Ishikawa (cell line): ENCODE results near the gene SEMA5A.

Source experiments
- CEBPB ChIP-seq: IDR thresholded peaks from 2 replicates; pipeline ENCODE4 v1.6.1; 2012
- CREB1 ChIP-seq: IDR thresholded peaks from 2 replicates; pipeline ENCODE4 v1.6.1; 2012; ENCODE audit warnings: low read depth
- EGR1 ChIP-seq: IDR thresholded peaks from 2 replicates; pipeline ENCODE4 v1.6.1; 2012
- EP300 ChIP-seq: IDR thresholded peaks from 2 replicates; pipeline ENCODE4 v1.6.1; 2012; ENCODE audit warnings: borderline replicate concordance
- FOXM1 ChIP-seq: IDR thresholded peaks from 2 replicates; pipeline ENCODE4 v1.6.1; 2012; ENCODE audit warnings: low read depth, borderline replicate concordance
- MAX ChIP-seq: IDR thresholded peaks from 2 replicates; pipeline ENCODE4 v1.6.1; 2012
- NFIC ChIP-seq: IDR thresholded peaks from 2 replicates; pipeline ENCODE4 v1.6.1; 2012
- RAD21 ChIP-seq: IDR thresholded peaks from 2 replicates; pipeline ENCODE4 v1.6.1; 2012; ENCODE audit warnings: low read depth
- REST ChIP-seq: IDR thresholded peaks from 2 replicates; pipeline ENCODE4 v1.6.1; 2012; ENCODE audit warnings: low read depth, mild to moderate bottlenecking
- TAF1 ChIP-seq: IDR thresholded peaks from 2 replicates; pipeline ENCODE4 v1.6.1; 2012; ENCODE audit warnings: low read depth, mild to moderate bottlenecking
- TCF12 ChIP-seq: IDR thresholded peaks from 2 replicates; pipeline ENCODE4 v1.6.1; 2012; ENCODE audit warnings: low read depth
- TEAD4 ChIP-seq: IDR thresholded peaks from 2 replicates; pipeline ENCODE4 v1.6.1; 2012
- USF1 ChIP-seq: IDR thresholded peaks from 2 replicates; pipeline ENCODE4 v1.6.1; 2012
- YY1 ChIP-seq: IDR thresholded peaks from 2 replicates; pipeline ENCODE4 v1.6.1; 2012; ENCODE audit warnings: low read depth
- ZBTB7A ChIP-seq: IDR thresholded peaks from 2 replicates; pipeline ENCODE4 v1.6.1; 2012; ENCODE audit warnings: low read depth

Gene SEMA5A

GRCh38 chr5:9536717-9537116 is 9.2 kb downstream of the SEMA5A start:
- TF ChIP-seq FOXM1, result no peak
- no peak for TF ChIP-seq NFIC
- no peak for TF ChIP-seq EGR1
- no peak for TF ChIP-seq EP300
- no peak for TF ChIP-seq USF1
- TF ChIP-seq RAD21, result no peak
- TF ChIP-seq TCF12, result no peak

DNA sequence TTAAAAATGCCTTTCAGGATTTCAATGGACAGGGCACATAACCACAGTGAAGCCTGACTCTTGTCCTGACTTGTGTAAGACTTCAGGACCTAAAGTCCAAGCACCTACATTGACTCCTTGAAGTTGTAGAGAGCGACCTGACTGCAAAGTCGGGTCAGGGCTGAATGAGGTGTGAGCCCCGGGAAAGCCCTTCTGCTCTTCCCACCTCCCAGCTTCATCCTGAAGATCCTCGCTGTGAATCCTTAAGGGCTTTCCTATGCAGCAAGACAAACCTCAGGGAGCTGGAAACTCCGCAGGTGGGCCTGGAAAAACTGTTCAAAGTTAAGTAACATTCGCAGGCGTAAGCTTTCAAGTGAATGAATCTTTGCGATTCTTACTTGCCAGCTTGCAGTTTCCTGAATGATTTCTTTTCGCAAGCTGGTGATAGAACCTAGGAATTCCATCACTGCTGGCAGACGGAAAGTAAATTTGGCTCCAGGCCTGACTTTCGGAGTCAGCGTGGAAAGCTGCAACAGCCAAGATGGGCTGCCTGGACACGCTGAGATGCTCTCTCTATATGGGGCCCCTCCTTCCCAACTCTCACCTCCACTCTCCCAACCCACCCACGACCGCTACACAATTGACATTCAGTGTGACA is 10.9 kb downstream of the SEMA5A start:
- TF ChIP-seq MAX, result no peak
- no peak for TF ChIP-seq TAF1
- TF ChIP-seq REST, result no peak
- TF ChIP-seq USF1, result no peak

GRCh38 chr5:9533562-9534364 is 12.1 kb downstream of the SEMA5A start:
- TF ChIP-seq RAD21, result no peak
- no peak for TF ChIP-seq ZBTB7A
- no peak for TF ChIP-seq TCF12
- TF ChIP-seq MAX, result no peak
- no peak for TF ChIP-seq USF1
- TF ChIP-seq TAF1, result no peak
- TF ChIP-seq EP300, result no peak

DNA sequence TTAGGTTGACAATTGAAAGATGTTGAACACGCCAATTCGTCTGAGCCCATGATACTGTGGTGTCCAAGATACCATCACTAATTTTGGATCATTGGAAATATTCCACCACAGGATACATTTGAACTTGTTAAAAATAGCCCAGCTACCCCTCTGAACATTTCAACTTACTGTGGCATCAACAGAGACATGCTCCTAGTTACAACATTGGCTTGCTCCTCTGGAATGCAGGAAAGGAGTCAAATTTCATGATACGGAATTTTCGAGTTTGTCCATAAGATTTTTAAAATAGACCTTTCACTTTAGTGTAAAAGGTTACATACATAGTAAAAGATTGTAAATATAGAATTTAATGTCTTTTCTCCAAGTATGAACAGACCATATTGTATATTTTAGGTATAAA is 12.8 kb downstream of the SEMA5A start:
- TF ChIP-seq RAD21 (no peak), CREB1 (no peak), REST (no peak), TCF12 (no peak), FOXM1 (no peak), EGR1 (no peak), TEAD4 (no peak), MAX (no peak), NFIC (no peak), TAF1 (no peak), ZBTB7A (no peak), CEBPB (no peak), EP300 (no peak), USF1 (no peak), YY1 (no peak)

- TF ChIP-seq RAD21 (no peak), TAF1 (no peak), TEAD4 (no peak), FOXM1 (no peak), NFIC (no peak), YY1 (no peak), EP300 (no peak), ZBTB7A (no peak), EGR1 (no peak), CEBPB (no peak), MAX (no peak), REST (no peak), TCF12 (no peak), USF1 (no peak), CREB1 (no peak)
Observed at GRCh38 chr5:9529513-9529912, 16.4 kb downstream of the SEMA5A start.
